ENCODE measurements around the gene MECP2. TPM values are rescaled to one million over a fixed set of nuclear protein-coding genes. Genes with fewer than 3 reads are reported as not detected.

Gene MECP2
- polyA plus RNA-seq, 1 donor (not counting 4 experiments of a cell fraction or from before 2014, with no cell fraction given), result 9.9 TPM

DNA sequence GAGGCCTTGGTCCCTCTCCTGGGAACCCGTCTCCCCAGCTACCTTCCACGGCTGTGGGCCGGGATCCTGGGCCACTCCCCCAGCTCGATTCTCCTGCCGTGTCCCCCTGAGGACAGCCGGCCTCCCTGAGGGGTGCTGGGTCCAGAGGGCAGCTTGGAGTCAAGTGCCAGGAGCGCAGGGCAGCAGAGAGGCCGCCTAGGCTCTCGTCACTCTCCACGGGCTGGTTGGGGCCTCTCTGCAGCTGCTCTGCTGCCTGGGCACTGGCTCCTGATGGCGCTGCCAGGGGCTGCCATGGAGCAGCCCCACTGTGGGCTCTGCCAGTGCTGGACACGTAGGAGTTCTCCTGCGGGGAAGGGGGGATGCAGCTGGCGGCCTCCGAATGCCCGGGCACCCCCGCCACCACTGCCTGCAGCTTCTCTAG is 84.5 kb downstream of the MECP2 start:
- dilution Hi-C loops (cut with MboI; ENCODE audit: extremely low pct_ligation_motif_present, low sequenced_read_pairs), result no loop called here
- Histone ChIP-seq H3K27me3 (ENCODE audit: control insufficient read depth, extremely low read depth, insufficient read depth, low read length) (no peaks in the 10 kb centered on the region), H4K20me1 (ENCODE audit: control insufficient read depth, extremely low read depth, insufficient read depth, low read length) (no peaks in the 10 kb centered on the region), H3K9me1 (ENCODE audit: control insufficient read depth, extremely low read depth, insufficient read depth, low read length) (no peaks in the 10 kb centered on the region), H3K4me3 (ENCODE audit: control insufficient read depth in 2 of 3, extremely low read depth in 1 of 3, insufficient read depth in 2 of 3, low read depth in 1 of 3, low read length in 3 of 3) (no peak overlapping the region), H3K9me3 (ENCODE audit: control insufficient read depth, low read depth, low read length) (no peaks in the 10 kb centered on the region), H2AFZ (ENCODE audit: control insufficient read depth, low read length) (no peak overlapping the region), H3K27ac (ENCODE audit: control insufficient read depth, insufficient read depth, low read length) (no peak overlapping the region), H3K4me1 (ENCODE audit: control insufficient read depth, extremely low read depth, insufficient read depth, low read length) (no peaks in the 10 kb centered on the region), H3K79me2 (ENCODE audit: control insufficient read depth, insufficient read depth, low read length) (peaks cover 7% of the 10 kb centered on the region), H3K36me3 (ENCODE audit: control insufficient read depth in 2 of 2, extremely low read depth in 1 of 2, insufficient read depth in 2 of 2, low read length in 2 of 2) (peaks cover 1 to 8% of the 10 kb centered on the region in 2 experiments), H3K4me2 (ENCODE audit: control insufficient read depth, extremely low read depth, insufficient read depth, low read depth, low read length) (no peak overlapping the region), H3K9ac (ENCODE audit: control insufficient read depth, extremely low read depth, insufficient read depth, low read length) (no peak overlapping the region)
- DNase-seq (ENCODE audit: low read depth, low spot score) (no peak), FAIRE-seq (no peak)
- TF ChIP-seq EZH2 (IDR thresholded peaks at IDR 0.05; ENCODE audit: low read length), result no peak
- TF ChIP-seq, protein P1, sequence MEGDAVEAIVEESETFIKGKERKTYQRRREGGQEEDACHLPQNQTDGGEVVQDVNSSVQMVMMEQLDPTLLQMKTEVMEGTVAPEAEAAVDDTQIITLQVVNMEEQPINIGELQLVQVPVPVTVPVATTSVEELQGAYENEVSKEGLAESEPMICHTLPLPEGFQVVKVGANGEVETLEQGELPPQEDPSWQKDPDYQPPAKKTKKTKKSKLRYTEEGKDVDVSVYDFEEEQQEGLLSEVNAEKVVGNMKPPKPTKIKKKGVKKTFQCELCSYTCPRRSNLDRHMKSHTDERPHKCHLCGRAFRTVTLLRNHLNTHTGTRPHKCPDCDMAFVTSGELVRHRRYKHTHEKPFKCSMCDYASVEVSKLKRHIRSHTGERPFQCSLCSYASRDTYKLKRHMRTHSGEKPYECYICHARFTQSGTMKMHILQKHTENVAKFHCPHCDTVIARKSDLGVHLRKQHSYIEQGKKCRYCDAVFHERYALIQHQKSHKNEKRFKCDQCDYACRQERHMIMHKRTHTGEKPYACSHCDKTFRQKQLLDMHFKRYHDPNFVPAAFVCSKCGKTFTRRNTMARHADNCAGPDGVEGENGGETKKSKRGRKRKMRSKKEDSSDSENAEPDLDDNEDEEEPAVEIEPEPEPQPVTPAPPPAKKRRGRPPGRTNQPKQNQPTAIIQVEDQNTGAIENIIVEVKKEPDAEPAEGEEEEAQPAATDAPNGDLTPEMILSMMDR (optimal IDR thresholded peaks at IDR 0.05 in 1 of 3, IDR thresholded peaks at IDR 0.05 in 1 of 3, conservative IDR thresholded peaks at IDR 0.05 in 1 of 3; ENCODE audit: extremely low read depth in 1 of 3, insufficient read depth in 2 of 3, low read length in 3 of 3), result no peak

DNA sequence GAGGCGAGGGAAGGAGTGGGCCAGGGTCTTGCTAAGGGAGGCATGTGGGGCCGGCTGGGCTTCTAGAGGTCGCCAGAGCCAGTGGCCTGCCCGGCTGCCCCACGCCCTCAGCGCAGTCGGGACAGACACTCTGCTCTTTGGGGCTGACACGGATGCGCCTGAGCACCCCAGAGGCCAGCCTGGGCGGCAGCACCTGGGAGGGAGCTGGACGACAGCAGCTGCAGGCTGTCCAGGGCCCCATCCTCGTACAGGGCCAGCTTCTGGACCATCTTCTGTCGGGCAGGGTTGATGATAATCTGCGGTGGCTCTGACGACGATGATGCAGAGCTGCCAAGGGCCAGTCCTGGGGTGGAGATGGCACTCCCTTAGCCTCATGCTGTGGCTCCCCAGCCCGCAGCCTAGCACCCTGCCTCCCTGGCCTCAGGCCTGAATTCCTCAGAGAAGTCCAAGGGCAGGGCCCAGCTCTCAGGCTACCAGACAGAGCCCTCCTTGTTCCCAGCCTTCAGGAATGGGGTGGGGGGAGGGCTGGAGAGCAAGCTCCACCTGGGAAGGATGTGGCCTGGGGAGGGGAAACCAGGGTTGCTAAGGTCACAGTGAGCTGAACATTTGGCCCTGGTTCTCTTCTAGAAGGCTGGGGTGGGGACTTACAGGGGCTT is 85.1 kb downstream of the MECP2 start:
- H3K9me3 ChIP-seq (ENCODE audit: control insufficient read depth, low read depth, low read length), result no peaks in the 10 kb centered on the region
- no peak overlapping the region for H3K4me3 ChIP-seq (ENCODE audit: control insufficient read depth in 2 of 3, extremely low read depth in 1 of 3, insufficient read depth in 2 of 3, low read depth in 1 of 3, low read length in 3 of 3)
- no peaks in the 10 kb centered on the region for H3K4me1 ChIP-seq (ENCODE audit: control insufficient read depth, extremely low read depth, insufficient read depth, low read length)
- no peaks in the 10 kb centered on the region for H4K20me1 ChIP-seq (ENCODE audit: control insufficient read depth, extremely low read depth, insufficient read depth, low read length)
- H3K4me2 ChIP-seq (ENCODE audit: control insufficient read depth, extremely low read depth, insufficient read depth, low read depth, low read length), result no peak overlapping the region
- TF ChIP-seq EZH2 (IDR thresholded peaks at IDR 0.05; ENCODE audit: low read length), result no peak
- TF ChIP-seq, protein P1 (optimal IDR thresholded peaks at IDR 0.05 in 1 of 3, IDR thresholded peaks at IDR 0.05 in 1 of 3, conservative IDR thresholded peaks at IDR 0.05 in 1 of 3; ENCODE audit: extremely low read depth in 1 of 3, insufficient read depth in 2 of 3, low read length in 3 of 3), result no peak
- peaks cover 4% of the 10 kb centered on the region for H3K79me2 ChIP-seq (ENCODE audit: control insufficient read depth, insufficient read depth, low read length)
- no peaks in the 10 kb centered on the region for H3K9me1 ChIP-seq (ENCODE audit: control insufficient read depth, extremely low read depth, insufficient read depth, low read length)
- no peak overlapping the region for H3K9ac ChIP-seq (ENCODE audit: control insufficient read depth, extremely low read depth, insufficient read depth, low read length)
- peaks cover 1 to 8% of the 10 kb centered on the region in 2 experiments for H3K36me3 ChIP-seq (ENCODE audit: control insufficient read depth in 2 of 2, extremely low read depth in 1 of 2, insufficient read depth in 2 of 2, low read length in 2 of 2)
- FAIRE-seq, result no peak
- dilution Hi-C loops (cut with MboI; ENCODE audit: extremely low pct_ligation_motif_present, low sequenced_read_pairs), result no loop called here
- H2AFZ ChIP-seq (ENCODE audit: control insufficient read depth, low read length), result no peak overlapping the region
- H3K27me3 ChIP-seq (ENCODE audit: control insufficient read depth, extremely low read depth, insufficient read depth, low read length), result no peaks in the 10 kb centered on the region
- H3K27ac ChIP-seq (ENCODE audit: control insufficient read depth, insufficient read depth, low read length), result no peak overlapping the region
- no peak for DNase-seq (ENCODE audit: low read depth, low spot score)

Measured in keratinocyte (primary cell).